HL-60 (cell line): ENCODE measurements around the gene VPS37D.

Experiments
- DNase-seq, 2 experiments: peaks; one replicate each; pipeline ENCODE4 v3.0.0-alpha.2; 2010 to 2020; ENCODE audit warnings: low read depth in 1 of 2, low spot score in 1 of 2
- H3K27ac ChIP-seq: fragments of 250-450 bp; sonication (Bioruptor Pico); replicated peaks from 2 replicates; pipeline ENCODE4 v1.5.1; 2020; ENCODE audit warnings: mild to moderate bottlenecking, moderate library complexity
- H3K27me3 ChIP-seq: fragments of 250-450 bp; sonication (Bioruptor Pico); 2 replicates; pipeline ENCODE4 v1.5.1; 2021; ENCODE audit warnings: mild to moderate bottlenecking, moderate library complexity; ENCODE audit not compliant: insufficient read depth, poor library complexity, severe bottlenecking
- H3K4me3 ChIP-seq: replicated peaks from 2 replicates; pipeline ENCODE4 v1.5.1; 2011; ENCODE audit warnings: mild to moderate bottlenecking, control low read depth, low read length; ENCODE audit not compliant: insufficient read depth
- CTCF ChIP-seq: IDR thresholded peaks from one replicate; pipeline ENCODE4 v1.5.1; 2011; ENCODE audit warnings: low read length, control low read depth, inconsistent platforms; ENCODE audit not compliant: insufficient read depth
- GABPA ChIP-seq: IDR thresholded peaks from 2 replicates; pipeline ENCODE4 v1.6.1; 2012; ENCODE audit warnings: low read depth
- POLR2AphosphoS5 ChIP-seq: IDR thresholded peaks from 2 replicates; pipeline ENCODE4 v1.6.1; 2012; ENCODE audit warnings: low read depth
- REST ChIP-seq: IDR thresholded peaks from 2 replicates; pipeline ENCODE4 v1.6.1; 2012; ENCODE audit warnings: low read depth; ENCODE audit not compliant: insufficient replicate concordance
- SPI1 ChIP-seq: IDR thresholded peaks from 2 replicates; pipeline ENCODE4 v1.6.1; 2012; ENCODE audit warnings: low read depth, mild to moderate bottlenecking, borderline replicate concordance

The VPS37D gene

GRCh38 chr7:73647725-73648592, 19.7 kb upstream of the VPS37D start:
- peak overlapping the region; percentile 27 for H3K4me3 ChIP-seq
- TF ChIP-seq CTCF (no peak), SPI1 (no peak), GABPA (no peak), POLR2AphosphoS5 (no peak), REST (no peak)
- no peak for DNase-seq

GRCh38 chr7:73648593-73649332, 18.9 kb upstream of the VPS37D start:
- DNase-seq, result no peak
- Histone ChIP-seq H3K4me3 (no peak overlapping the region), H3K27ac (no peak overlapping the region), H3K27me3 (peaks cover 26% of the 10 kb centered on the region)
- TF ChIP-seq REST (no peak), CTCF (no peak), POLR2AphosphoS5 (no peak), SPI1 (no peak), GABPA (no peak)

More at GRCh38 chr7:73647725-73648592, 19.7 kb upstream of the VPS37D start:
- Histone ChIP-seq H3K27ac (no peak overlapping the region), H3K27me3 (peaks cover 26% of the 10 kb centered on the region)

- peaks cover 26% of the 10 kb centered on the region for H3K27me3 ChIP-seq
- no peak overlapping the region for H3K27ac ChIP-seq
- TF ChIP-seq REST (no peak), CTCF (no peak), POLR2AphosphoS5 (no peak), GABPA (no peak), SPI1 (no peak)
- H3K4me3 ChIP-seq, result no peak overlapping the region
- DNase-seq, result no peak
Observed at GRCh38 chr7:73649576-73649975, 18.1 kb upstream of the VPS37D start.
